CD4-positive, alpha-beta T cell treated with Interleukin-1 beta for 1 hour (primary cell): Measurements from ENCODE around the gene CLEC11A.
"Not testable (repeated sequence)": the region's sequence is repeated elsewhere in the genome, so short reads cannot be mapped to it uniquely, and the experiment has no call there.

Experiments
- DNase-seq, 2 donors: peaks; one replicate each; pipeline ENCODE4 v3.0.0-alpha.2; 2020 to 2022

Gene CLEC11A

DNA sequence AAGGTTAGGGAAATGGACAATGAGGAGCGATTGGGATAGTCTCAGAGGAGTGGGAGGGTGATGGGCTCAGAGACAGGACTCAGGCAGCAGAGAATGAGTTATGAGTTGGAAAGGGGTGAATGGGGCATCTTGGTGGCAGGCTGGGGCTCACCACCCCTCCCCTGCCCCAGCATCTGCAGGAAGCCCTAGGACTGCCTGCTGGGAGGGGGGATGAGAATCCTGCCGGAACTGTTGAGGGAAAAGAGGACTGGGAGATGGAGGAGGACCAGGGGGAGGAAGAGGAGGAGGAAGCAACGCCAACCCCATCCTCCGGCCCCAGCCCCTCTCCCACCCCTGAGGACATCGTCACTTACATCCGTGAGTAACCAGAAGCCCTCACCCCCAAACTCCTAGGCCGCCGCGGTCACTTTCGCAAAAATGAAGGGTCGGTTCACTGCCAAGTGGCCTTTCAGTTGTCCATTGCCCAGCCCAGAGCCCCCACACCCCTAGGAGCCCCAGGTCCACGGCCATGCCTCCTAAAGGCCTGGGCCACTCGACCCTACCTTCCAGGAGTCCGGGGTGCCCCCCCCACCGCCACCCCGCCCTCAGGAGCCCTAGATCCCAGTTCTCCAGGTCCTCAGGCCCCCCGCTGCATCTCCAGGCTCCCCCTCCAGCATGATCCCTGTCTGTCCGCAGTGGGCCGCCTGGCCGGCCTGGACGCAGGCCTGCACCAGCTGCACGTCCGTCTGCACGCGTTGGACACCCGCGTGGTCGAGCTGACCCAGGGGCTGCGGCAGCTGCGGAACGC lies 764 bp downstream of the CLEC11A start:
- DNase-seq = no peak

DNA sequence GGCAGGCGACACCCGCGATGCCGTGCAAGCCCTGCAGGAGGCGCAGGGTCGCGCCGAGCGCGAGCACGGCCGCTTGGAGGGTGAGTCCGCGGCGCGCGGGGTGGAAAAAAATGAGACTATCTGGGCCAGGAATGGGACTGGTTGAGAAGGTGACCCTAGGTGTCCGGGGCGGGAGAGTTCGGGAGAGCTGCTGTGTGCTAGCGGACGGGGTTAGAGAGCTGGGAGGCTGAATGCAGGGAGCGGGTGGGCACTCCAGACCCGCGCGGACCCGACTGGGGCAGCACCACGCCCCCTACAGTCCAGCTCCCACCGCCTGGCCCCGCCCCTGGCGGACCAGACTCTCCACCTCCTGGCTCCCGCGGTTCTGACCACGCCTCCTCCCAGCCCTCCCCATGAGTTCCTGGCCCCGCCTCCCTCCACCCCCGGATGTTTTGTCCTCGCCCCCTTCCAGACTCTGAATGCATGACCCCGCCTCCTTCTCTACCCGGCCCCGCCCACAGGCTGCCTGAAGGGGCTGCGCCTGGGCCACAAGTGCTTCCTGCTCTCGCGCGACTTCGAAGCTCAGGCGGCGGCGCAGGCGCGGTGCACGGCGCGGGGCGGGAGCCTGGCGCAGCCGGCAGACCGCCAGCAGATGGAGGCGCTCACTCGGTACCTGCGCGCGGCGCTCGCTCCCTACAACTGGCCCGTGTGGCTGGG lies 1.5 kb downstream of the CLEC11A start:
- peak; percentile 93 to 97 for DNase-seq

DNA sequence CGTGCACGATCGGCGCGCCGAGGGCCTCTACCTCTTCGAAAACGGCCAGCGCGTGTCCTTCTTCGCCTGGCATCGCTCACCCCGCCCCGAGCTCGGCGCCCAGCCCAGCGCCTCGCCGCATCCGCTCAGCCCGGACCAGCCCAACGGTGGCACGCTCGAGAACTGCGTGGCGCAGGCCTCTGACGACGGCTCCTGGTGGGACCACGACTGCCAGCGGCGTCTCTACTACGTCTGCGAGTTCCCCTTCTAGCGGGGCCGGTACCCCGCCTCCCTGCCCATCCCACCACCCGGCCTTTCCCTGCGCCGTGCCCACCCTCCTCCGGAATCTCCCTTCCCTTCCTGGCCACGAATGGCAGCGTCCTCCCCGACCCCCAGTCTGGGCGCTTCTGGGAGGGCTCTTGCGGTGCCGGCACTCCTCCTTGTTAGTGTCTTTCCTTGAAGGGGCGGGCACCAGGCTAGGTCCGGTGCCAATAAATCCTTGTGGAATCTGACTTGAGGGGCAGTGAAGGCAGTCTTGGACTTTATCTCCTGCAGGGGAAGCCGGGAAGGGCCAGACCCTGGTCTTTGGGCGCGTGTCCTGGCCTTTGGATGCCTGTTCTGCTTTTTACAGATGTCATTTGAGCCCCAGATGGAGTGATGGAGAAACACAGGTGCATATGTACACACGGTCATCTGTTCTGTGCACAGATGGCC lies 2.2 kb downstream of the CLEC11A start:
- DNase-seq = no peak

DNA sequence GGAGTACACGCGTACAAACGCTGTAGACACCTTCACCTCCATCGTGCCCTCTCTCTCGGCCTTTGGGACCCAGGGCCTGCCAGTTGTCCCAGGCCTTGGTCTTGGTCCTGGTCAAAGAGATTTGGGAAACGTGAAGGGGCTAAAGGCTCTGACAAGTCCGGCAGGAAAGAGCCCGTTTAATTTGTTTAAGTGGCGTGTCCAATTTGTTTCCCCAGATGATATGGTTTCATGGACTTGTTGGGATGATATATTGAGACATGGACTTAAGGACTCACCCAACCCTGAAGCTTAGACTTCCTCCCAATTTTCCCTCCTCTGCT lies 2.7 kb downstream of the CLEC11A start:
- DNase-seq = no peak

DNA sequence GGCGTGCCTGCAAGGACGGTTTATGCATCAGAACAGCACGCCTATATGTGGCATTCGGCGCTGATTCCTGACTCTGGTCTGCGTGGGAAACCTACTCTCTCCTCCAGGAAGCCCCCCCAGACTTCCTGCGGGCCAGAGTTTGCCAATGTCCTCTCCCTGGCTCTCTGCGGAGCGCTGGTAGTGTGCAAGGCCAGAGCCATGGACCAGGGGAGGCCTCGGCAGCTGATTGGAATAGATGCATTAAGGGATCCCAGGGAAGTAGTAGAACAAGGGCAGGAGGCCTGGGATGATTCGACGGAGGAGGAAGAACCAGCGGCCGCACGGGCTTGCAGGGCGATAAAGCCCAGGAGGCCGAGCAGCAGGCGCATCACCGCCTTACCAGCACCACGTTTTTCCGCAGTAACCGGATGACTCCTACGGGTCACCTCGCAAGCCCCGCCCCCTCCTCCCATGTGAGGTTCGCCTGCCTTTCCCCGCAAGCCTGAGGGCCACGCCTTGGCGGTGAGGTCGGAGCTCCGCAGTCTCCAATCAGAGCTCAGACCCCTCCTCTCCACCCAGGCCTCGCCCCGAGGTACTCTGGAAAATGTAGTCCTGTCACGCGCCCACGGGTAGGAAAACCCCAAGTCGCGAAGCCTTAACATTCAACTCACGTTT lies 5.0 kb downstream of the CLEC11A start:
- peak; percentile 55 to 90 for DNase-seq

- DNase-seq = no peak
Observed at GRCh38 chr19:50729894-50730293, 6.7 kb downstream of the CLEC11A start.

GRCh38 chr19:50735869-50736268 lies 12.7 kb downstream of the CLEC11A start:
- DNase-seq = no peak

DNA sequence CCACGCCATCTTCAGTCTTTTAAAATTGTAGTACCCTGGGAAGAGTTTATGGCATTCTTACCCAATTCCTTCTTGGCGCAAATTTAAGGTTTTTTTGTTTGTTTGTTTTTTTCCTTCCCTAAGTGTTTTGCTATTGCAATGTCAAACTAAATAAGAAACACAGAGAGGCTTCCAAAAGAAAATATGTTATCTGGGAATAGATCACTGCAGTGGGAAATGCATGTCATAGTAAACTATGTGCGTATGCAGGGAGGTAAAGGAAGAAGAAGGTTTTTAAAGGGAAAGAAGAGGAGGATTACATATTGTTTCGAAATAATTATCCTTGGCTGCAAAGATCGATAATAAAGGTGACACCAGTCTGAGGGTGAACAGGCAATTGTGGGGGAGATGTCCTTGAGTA lies 13.2 kb downstream of the CLEC11A start:
- no peak for DNase-seq

DNA sequence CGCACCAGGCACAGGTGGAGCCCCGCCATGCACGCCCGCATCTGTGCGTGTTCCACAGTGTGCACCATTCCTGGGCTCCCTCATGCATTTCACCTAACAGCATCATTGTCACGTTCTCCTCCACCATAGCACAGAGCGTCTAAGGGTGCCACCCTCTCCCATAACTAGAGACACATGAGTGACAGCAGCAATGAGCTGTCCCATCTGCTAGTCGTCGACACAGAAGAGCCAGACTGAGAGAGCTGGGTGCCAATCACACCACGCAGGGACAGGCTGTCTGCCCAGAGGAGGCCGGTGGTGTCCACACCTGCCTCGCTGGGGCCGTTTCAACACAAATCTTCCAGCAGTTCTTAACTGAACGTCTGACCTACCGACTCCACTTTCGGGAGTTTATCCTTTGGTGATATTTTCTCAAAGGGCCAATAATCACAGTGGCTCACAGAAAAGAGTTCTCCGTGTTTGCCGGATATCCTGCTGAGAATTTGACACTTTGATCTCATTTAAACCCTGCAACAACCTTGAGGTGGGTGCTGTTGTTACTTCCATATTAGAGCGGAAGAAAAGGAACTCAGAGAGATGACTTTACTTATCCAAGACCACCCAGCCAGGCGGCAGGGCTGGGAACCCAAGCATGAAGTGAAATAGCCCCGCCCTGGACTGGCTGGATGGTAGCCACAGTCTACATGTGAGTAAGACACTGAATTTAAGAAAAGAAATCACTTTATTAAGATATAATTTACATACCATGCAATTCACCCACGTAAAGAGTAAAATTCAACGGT lies 16.2 kb downstream of the CLEC11A start:
- DNase-seq = no peak

GRCh38 chr19:50739914-50740426 lies 16.8 kb downstream of the CLEC11A start:
- DNase-seq = no peak

- DNase-seq = no peak
Observed at GRCh38 chr19:50741179-50741933, 18.2 kb downstream of the CLEC11A start.

DNA sequence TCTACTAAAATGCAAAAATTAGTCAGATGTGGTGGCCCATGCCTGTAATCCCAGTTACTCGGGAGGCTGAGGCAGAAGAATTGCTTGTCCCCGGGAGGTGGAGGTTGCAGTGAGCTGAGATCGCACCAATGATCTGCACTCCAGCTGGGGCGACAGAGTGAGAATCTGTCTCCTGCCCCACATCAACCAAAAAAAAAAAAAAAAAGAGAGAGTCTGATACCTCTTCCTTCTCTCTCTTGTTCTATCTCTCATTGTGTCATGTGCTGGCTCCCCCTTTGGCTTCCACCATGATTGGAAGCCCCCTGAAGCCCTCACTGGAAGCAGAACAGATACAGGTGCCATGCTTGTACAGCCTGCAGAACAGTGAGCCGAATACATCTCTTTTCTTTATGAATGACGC lies 20.4 kb downstream of the CLEC11A start:
- no peak for DNase-seq

DNA sequence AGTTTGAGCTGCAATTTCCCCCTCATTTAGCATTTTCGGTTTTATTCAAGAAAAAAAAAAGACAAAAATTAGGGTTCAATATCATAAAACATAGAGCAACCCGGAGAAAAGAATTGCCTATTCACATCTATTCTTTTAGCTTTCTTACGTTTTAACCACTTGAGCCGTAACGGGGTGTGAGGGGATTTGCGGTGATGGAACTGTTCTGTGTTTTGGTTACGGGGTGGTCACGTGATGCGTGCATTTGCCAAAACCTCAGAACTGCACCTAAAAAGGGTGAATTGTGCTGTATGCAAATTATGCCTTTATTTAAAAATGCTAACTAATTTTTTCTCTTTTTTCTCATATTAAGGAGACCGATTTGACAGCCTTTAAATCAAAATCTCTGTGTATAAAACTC lies 22.1 kb downstream of the CLEC11A start:
- no peak for DNase-seq

DNA sequence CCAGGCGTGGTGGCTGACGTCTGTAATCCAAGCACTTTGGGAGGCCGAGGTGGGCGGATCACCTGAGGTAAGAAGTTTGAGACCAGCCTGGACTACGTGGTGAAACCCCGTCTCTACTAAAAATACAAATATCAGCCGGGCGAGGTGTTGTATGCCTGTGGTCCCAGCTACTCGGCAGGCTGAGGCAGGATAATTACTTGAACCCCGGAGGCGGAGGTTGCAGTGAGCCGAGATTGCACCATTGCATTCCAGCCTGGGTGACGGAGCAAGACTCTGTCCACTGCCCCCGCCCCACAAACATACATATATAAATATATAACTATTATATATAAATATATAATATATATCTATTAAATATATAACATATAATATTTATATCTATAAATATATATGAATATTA lies 24.0 kb downstream of the CLEC11A start:
- DNase-seq = not testable (repeated sequence)

GRCh38 chr19:50749490-50749889 lies 26.3 kb downstream of the CLEC11A start:
- DNase-seq = no peak

GRCh38 chr19:50750010-50750409 lies 26.8 kb downstream of the CLEC11A start:
- DNase-seq = no peak

GRCh38 chr19:50753879-50754278 lies 30.7 kb downstream of the CLEC11A start:
- no peak for DNase-seq

GRCh38 chr19:50756244-50756643 lies 33.1 kb downstream of the CLEC11A start:
- not testable (repeated sequence) for DNase-seq

GRCh38 chr19:50757624-50758023 lies 34.5 kb downstream of the CLEC11A start:
- DNase-seq = not testable (repeated sequence)

DNA sequence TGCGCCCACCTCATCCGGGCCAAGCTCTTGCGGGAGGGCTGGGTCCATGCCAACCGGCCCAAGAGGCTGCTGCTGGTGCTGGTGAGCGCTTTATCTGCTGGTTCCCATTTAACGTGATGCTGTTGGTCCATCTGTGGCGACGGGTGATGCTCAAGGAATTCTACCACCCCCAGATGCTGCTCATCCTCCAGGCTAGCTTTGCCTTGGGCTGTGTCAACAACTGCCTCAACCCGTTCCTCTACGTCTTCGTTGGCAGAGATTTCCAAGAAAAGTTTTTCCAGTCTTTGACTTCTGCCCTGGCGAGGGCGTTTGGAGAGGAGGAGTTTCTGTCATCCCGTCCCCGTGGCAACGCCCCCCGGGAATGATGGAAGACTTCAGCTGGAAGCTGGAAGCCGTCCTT lies 35.9 kb downstream of the CLEC11A start:
- not testable (repeated sequence) for DNase-seq

DNA sequence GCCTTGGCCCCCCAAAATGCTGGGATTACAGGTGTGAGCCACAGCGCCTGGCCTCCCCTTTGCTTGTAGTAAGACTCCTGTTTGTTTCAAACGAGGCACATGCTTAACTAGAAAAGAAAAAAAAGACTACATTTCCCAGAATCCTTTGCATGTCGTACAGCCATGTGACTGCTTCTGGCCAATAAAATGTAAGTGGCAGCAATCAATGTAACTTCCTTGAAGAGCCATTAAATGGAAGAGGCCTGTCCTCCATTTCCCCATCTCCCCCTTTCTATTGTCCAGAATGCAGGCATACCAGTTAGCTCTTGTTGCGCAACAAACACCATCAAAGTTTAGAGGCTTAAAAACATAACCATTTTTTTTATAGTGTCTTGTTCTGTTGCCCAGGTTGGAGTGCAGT lies 36.7 kb downstream of the CLEC11A start:
- DNase-seq = peak in 1 of 2 donors; percentile 7

DNA sequence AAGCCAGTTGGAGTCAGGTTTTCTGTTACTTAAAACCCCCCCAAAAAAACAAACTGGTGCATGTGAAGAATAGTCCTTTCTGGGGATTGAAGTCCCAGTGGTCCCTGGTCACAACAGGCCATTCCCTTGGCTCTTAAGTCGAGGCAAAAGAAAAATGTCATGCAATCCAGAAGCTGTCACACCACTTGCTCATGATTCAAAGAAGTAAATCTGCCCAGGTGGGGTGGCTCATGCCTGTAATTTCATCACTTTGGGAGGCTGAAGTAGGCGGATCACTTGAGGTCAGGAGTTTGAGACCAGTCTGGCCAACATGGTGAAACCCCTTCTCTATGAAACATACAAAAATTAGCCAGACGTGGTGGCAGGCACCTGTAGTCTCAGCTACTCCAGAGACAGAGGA lies 38.3 kb downstream of the CLEC11A start:
- not testable (repeated sequence) for DNase-seq
